Measurements from ENCODE around the gene CD28. TPM values are rescaled to one million over a fixed set of nuclear protein-coding genes. Genes with fewer than 3 reads are reported as not detected.

Gene CD28
- total and polyA plus RNA-seq, 10 of the 15 experiments (the other 5 are each of a cell fraction or from before 2014, with no cell fraction given): 0.03 to 0.23 (median 0.04) TPM; not detected in 7

GRCh38 chr2:203721781-203722300 is 15.4 kb downstream of the CD28 start (continued):
- TF ChIP-seq PML (IDR thresholded peaks at IDR 0.05; ENCODE audit: low read length) (no peak), POLR2A (IDR thresholded peaks at IDR 0.05; ENCODE audit: low read depth, low read length) (no peak), ZNF24 (IDR thresholded peaks at IDR 0.05) (no peak), TCF3 (IDR thresholded peaks at IDR 0.05; ENCODE audit: borderline replicate concordance, insufficient read depth, low read depth, low read length) (no peak), SKIL (IDR thresholded peaks at IDR 0.05; ENCODE audit: low read depth, poor library complexity, severe bottlenecking) (no peak), RELB (IDR thresholded peaks at IDR 0.05; ENCODE audit: low read depth) (no peak), DPF2 (IDR thresholded peaks at IDR 0.05) (no peak), IKZF2 (IDR thresholded peaks at IDR 0.05) (no peak), PRDM15 (CRISPR knock-in tag; IDR thresholded peaks at IDR 0.05) (no peak), TCF7 (IDR thresholded peaks at IDR 0.05; ENCODE audit: borderline replicate concordance) (no peak), ASH2L (IDR thresholded peaks at IDR 0.05; ENCODE audit: borderline replicate concordance, low read depth) (no peak), LARP7 (IDR thresholded peaks at IDR 0.05) (no peak), IRF5 (IDR thresholded peaks at IDR 0.05; ENCODE audit: borderline replicate concordance) (no peak), SMC3 (IDR thresholded peaks at IDR 0.05; ENCODE audit: borderline replicate concordance, low read length) (no peak)

Measured in GM12878 (cell line).